Esophagus muscularis mucosa (tissue), 3 donors: ENCODE data around the gene SPG11.

ENCODE experiments used
- CTCF ChIP-seq, 3 experiments: fragments of 200-600 bp in 2 of 3; fragments of 450-650 bp in 1 of 3; sonication (generic) in 2 of 3; IDR thresholded peaks; one replicate each; pipeline ENCODE4 v1.5.1; 2017 to 2019; ENCODE audit warnings: antibody characterized with exemption in 3 of 3, mild to moderate bottlenecking in 2 of 3, moderate library complexity in 1 of 3
- POLR2A ChIP-seq: fragments of 450-650 bp; IDR thresholded peaks from one replicate; pipeline ENCODE4 v1.6.1; 2017; ENCODE audit warnings: antibody characterized with exemption, moderate library complexity, mild to moderate bottlenecking, low read depth
- POLR2AphosphoS5 ChIP-seq, 2 donors: sonication (generic); formaldehyde crosslinking; IDR thresholded peaks; one replicate each; pipeline ENCODE4 v1.6.1; 2017; ENCODE audit warnings: antibody characterized with exemption in 2 of 2

- TF ChIP-seq CTCF (IDR thresholded peaks at IDR 0.05) (no peak), POLR2AphosphoS5 (IDR thresholded peaks at IDR 0.05) (no peak), POLR2A (no peak)
These were observed 31.0 kb upstream of the SPG11 start for GRCh38 chr15:44694416-44694815.
